K562 (cell line): Measurements from ENCODE around the gene SLC48A1.

ENCODE experiments used
- IRF2 ChIP-seq: sonication (generic); formaldehyde crosslinking; IDR thresholded peaks from 2 replicates; pipeline ENCODE4 v1.8.1; 2022; ENCODE audit warnings: mild to moderate bottlenecking, missing genetic modification reagents
- POLR2AphosphoS5 ChIP-seq: IDR thresholded peaks from 2 replicates; pipeline ENCODE4 v1.6.1; 2011; ENCODE audit warnings: mild to moderate bottlenecking, low read depth, low read length, moderate library complexity; ENCODE audit not compliant: control insufficient read depth, insufficient read depth
- SP2 ChIP-seq: IDR thresholded peaks from 2 replicates; pipeline ENCODE4 v1.6.1; 2011; ENCODE audit warnings: mild to moderate bottlenecking, low read depth, low read length, moderate library complexity; ENCODE audit not compliant: poor library complexity, severe bottlenecking; ENCODE audit errors: extremely low read depth
- U2AF2 ChIP-seq: fragments of 200-400 bp; formaldehyde crosslinking; optimal IDR thresholded peaks from 2 replicates; pipeline ENCODE3; 2017; ENCODE audit warnings: low read depth, mild to moderate bottlenecking, low read length

GRCh38 chr12:47757840-47758583 lies 15.0 kb upstream of the SLC48A1 start:
- TF ChIP-seq SP2 (no peak), U2AF2 (no peak), IRF2 (no peak), POLR2AphosphoS5 (no peak)
